ENCODE results near the gene ZNF324B. TPM values are rescaled to one million over a fixed set of nuclear protein-coding genes. Genes with fewer than 3 reads are reported as not detected.

Gene ZNF324B
- total RNA-seq, 2 donors from 2014 or later: 8.8 to 14.4 TPM

Other genes with a start within 250 kb of the ZNF324B start
- gene ZNF544, start 222.7 kb upstream of the ZNF324B start, total RNA-seq: 10 to 100 TPM; 40.9 to 48.2 TPM
- 1 to 10 TPM; 3.6 to 4.2 TPM for gene ZNF8, start 172.7 kb upstream of the ZNF324B start, total RNA-seq
- gene ERVK3-1, start 146.2 kb upstream of the ZNF324B start, total RNA-seq: 10 to 100 TPM; 58.4 to 89.0 TPM
- gene ZSCAN22, start 124.6 kb upstream of the ZNF324B start, total RNA-seq: 1 to 10 TPM; 5.9 to 6.1 TPM
- gene A1BG, start 98.1 kb upstream of the ZNF324B start, total RNA-seq: 1 to 10 TPM; 4.4 to 5.2 TPM
- gene ZNF497, start 88.9 kb upstream of the ZNF324B start, total RNA-seq: 1 to 10 TPM in 1 of 2 donors, under 1 TPM in 1; 0.52 to 1.4 TPM
- gene ZNF837, start 70.6 kb upstream of the ZNF324B start, total RNA-seq: under 1 TPM; 0.71 to 0.86 TPM
- 100 to 1,000 TPM; 757 to 786 TPM for gene RPS5, start 64.4 kb upstream of the ZNF324B start, total RNA-seq
- 1 to 10 TPM in 1 of 2 donors, under 1 TPM in 1; 0.59 to 3.2 TPM for gene RNF225, start 56.0 kb upstream of the ZNF324B start, total RNA-seq
- 10 to 100 TPM in 1 of 2 donors, 1 to 10 TPM in 1; 8.4 to 18.5 TPM for gene ZNF584, start 43.0 kb upstream of the ZNF324B start, total RNA-seq
- 1 to 10 TPM; 3.2 to 5.3 TPM for gene ZNF132, start 11.5 kb upstream of the ZNF324B start, total RNA-seq
- gene ZNF324, start 15.5 kb downstream of the ZNF324B start, total RNA-seq: 10 to 100 TPM; 15.2 to 15.5 TPM
- 1 to 10 TPM; 3.9 to 5.8 TPM for gene ZNF446, start 24.7 kb downstream of the ZNF324B start, total RNA-seq
- 10 to 100 TPM; 15.1 to 29.1 TPM for gene SLC27A5, start 60.4 kb downstream of the ZNF324B start, total RNA-seq
- gene ZBTB45, start 68.2 kb downstream of the ZNF324B start, total RNA-seq: 10 to 100 TPM; 18.0 to 25.9 TPM
- gene TRIM28, start 92.4 kb downstream of the ZNF324B start, total RNA-seq: 100 to 1,000 TPM; 424 to 774 TPM
- 10 to 100 TPM; 60.2 to 99.9 TPM for gene CHMP2A, start 103.5 kb downstream of the ZNF324B start, total RNA-seq
- 100 to 1,000 TPM; 161 to 183 TPM for gene UBE2M, start 107.0 kb downstream of the ZNF324B start, total RNA-seq
- 10 to 100 TPM; 20.9 to 28.8 TPM for gene MZF1, start 121.7 kb downstream of the ZNF324B start, total RNA-seq

Data from natural killer cell treated with Interleukin-12 subunit alpha and Interleukin-12 subunit beta and Interleukin-15 and Interleukin-18, amount 100 ng/mL, for 72 hours (primary cell).